Occipital lobe (tissue), 2 donors: Measurements from ENCODE around the gene SHROOM3. TPM values are rescaled to one million over a fixed set of nuclear protein-coding genes. Genes with fewer than 3 reads are reported as not detected.
"Not testable (repeated sequence)": the region's sequence is repeated elsewhere in the genome, so short reads cannot be mapped to it uniquely, and the experiment has no call there.

Source experiments
- DNase-seq: peaks from one replicate; lab custom pipeline; 2025; lab: John Stamatoyannopoulos, UW
- total RNA-seq: library from RNA; depleted of rRNA; stranded (reverse); fragments of >200 nt; gene quantifications from one replicate; pipeline ENCODE4 v1.2.3, GENCODE V29; 2014

SHROOM3 gene
- 17.8 TPM for total RNA-seq

DNA sequence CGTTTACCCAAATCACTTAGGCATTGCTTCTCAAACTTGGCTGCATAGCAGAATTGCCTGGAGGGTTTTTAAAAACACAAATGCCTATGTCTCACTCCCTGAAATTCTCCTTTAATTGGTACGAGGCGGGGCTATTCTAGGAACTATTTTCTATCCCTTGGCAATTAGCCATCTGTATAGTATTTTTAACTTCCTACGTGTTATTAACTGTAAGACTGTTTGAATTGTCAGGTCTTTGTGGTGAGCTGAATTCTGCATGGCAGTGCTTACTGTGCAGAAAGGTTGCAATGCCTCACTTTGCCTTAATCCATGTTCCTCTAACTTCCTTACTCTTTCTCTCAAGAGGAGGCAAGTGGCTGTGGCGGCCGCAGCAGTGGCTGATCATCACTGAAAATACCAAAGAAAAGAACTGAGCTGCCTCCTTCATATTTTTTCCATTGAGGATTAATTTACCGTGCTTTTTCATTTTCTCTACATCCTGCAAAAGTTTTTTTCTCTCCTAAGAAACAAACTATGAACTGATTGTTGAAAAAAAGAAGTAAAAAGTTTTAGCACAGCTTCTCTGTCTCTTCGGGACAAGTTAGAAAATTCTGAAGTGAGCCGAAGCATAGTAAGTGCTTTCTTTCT lies at the start of gene SHROOM3:
SHROOM3 (plus strand) TSS at position 329 of the 627 bp plus-strand sequence. CDS start 824 bp downstream, outside the sequence.
- no peak for DNase-seq

DNA sequence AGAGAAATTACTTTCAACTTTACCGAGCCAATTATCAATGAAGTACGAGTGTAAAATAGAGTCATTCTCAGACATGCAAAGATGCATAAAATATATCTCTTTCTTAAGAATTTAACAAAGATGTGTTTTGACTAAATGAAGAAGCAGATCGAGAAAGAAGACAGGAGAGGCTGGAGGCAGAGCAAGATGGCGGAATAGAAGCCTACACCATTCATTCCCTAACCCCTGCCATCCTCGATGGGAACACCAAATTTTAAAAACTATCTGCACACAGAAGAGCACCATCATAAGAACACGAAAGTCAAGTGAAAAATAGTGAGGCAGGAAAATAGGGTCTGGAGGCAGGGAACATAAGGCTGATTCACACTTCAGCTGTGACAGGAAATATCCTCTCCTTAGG lies 49.1 kb upstream of the SHROOM3 start:
- no peak for DNase-seq

DNA sequence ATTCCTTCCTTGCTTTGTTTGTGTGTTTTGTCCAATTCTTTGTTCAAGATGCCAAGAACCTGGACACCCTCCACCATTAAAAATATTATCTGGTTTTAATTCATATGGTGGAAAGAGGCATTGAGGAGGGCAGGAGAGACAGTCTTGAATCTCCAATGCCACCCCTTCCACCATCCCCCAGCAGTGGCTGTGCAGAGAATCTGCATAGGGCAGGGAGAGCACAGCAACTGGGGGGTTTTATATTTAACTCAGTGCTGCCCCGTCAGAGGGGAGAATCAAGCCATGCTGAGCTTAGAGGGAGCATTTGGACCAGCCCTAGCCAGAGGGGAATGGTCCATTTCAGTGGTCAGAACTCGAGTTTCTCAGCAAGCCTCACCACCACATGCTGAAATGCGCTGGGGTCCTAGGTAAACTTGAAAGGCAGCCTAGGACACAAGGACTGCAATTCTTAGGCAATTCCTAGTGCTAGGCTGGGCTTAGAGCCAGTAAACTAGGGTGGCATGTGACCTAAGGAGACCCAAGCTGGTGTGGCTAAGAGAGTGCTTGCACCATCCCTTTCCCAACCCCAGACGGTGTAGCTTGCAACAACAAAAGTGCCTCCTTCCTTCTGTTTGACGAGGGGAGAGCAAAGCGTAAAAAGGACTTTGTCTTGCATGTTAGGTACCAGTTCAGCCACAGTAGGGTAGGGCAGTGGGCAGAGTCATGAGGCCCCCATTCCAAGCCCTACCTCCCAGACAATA lies 48.3 kb upstream of the SHROOM3 start:
- no peak for DNase-seq

- no peak for DNase-seq
These were observed 46.7 kb upstream of the SHROOM3 start for GRCh38 chr4:76388160-76388908.

- DNase-seq = no peak
These were observed 33.4 kb upstream of the SHROOM3 start for GRCh38 chr4:76401654-76402053.

DNA sequence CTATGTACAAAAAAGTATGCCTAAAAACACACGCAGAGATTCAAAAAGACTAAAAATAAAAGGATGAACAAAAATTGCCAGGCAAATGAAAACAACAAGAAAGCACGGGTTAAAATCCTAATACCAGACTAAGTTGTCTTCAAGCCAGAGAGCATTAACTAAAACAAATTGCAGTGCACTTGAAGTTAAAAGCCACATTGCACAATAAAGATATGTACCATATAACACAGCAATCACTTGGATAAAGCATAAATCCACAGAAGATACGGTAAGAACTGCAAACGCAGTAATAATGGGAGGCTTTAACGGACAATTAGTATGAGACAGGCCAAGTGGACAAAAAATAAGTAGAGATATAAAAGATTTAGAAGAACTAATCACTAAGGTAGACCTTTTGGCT lies 28.9 kb upstream of the SHROOM3 start:
- DNase-seq = no peak

DNA sequence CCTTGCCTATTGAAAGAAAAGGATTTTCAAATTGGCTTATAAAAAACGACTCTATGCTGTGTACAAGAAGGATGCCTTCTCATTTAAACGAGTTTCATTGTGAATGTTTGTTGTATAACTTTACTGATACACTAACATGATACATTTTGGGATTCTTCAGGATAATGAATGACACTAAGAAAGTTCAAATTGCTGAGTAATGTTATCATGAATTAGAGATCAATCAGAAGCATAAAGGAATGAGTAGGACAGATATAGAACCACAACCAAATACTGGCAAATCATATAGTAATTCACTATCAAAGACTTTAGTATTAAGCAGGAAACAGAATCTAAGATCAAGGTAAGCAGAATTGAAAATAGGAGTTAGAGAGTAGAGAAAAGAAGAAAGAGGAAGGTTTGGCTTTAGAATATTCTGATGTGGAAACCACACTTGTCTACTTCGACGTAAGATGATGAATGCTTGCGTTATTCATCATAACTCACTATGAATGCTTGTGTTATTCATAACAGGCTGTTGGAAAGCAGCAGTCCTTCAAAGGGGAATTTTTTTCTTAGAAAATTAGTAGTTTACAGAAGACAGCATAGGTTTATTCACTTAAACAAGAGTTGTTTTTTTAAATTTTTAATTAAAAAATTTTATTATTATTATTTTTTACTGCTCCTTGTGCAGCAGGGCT lies 27.4 kb upstream of the SHROOM3 start:
- no peak for DNase-seq

DNA sequence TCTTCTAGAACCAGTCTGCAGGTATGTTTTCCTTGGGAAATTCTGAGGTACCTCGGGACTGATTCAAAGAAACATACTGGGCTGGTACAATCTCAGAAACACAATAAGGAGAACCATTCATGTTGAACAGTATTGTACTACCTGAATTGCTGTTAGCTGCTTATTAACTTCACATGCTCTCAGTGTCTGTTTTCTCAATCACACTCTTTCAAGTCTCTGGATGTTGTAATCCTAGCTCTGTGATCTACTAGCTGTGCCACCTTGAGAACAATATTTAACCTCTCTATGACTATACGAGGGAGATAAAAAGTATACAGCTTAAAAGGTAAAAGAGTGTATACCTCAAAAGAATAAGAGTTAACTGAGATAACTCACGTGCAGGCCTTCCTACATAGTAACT lies 24.4 kb upstream of the SHROOM3 start:
- DNase-seq = no peak

DNA sequence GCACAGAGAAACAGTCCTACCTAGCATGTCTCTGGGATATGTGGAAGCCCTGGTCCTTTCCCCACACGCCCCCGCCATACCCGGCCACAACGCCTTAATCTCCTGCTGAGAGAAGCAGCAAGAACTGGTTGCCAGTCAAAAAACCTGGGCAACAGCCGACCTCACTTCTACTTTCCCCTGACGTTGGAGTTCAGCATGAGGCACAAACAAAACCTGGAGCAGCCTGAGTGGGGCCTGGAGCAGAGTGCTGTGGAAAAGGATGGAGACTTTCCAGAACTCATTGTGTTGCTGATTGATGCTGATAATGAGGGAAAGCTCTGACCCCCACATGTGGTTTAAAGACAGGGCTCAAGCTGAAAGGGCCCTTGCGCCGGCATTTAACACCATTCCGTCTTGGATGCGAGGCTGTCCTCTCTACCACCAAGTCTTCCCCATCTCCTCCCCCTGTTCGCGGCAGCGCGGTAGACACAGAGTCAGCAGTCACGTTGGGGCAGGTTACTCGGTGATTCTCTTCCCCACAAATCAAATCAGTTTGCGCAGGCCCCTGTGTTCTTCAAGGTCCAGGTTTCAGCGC lies 14.8 kb upstream of the SHROOM3 start:
- no peak for DNase-seq

DNA sequence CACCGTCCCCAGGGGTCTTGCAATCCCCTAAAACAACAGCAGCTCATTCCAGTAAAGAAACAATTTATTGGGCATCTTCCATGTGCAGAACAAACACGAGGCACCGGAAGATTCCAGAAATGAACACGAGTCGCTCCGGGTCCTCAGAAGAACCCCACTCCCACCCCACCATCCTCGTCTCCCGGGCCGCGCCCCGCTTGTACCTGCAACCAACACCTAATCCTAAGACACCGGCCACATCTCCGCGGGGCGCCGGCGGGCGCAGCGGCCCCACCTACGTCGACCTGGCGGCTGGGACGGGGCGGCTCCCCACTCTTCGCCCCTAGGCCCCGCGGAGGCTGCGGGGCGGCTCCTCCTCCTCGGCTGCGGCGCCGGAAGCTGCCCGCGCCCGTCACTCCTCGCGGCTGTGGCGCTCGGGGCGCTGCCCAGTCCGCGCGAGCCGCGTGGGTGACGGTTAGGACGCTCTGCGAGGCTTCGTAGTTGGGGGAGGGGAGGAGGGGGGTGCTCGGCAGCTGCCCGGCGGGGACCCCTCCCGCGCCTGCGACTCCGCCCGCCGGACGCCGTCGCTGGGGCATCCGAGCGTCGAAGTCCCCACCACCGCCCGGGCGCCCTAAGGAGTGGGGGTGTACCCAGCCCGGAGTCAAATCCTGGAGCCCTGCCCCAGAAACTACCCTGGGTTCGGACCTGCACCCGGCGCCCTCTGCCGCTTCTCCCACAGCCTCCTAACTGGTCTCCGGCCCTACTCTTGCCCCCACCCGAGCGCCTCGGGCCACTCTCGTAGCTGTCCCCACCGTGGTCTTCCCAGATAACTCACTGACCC lies 14.1 kb upstream of the SHROOM3 start, which contains the start of gene CCDC158:
CCDC158 (minus strand) TSS at position 380 of the 820 bp plus-strand sequence. CDS start 17,934 bp downstream, outside the sequence.
- no peak for DNase-seq

GRCh38 chr4:76423159-76423558 lies 11.9 kb upstream of the SHROOM3 start:
- DNase-seq = not testable (repeated sequence)

DNA sequence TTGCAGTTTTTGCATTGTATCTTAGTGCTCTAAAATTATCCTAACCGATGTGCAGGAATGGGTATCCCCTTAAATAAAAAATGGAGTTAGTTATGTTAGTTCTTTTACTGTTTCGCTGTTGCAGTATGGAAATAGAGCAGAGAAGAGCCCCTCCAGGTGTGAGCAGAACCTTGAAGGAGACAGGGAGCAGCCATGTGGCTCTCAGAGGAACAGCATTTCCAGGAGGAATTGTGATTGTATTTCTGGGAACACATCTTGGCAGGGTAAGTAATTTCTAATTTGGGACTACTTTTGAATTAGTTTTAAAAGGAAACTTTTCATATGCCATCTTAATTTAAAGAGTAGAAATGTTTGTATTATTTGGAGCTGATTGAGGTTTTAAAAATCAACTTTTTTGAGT lies 8.8 kb upstream of the SHROOM3 start:
- no peak for DNase-seq

DNA sequence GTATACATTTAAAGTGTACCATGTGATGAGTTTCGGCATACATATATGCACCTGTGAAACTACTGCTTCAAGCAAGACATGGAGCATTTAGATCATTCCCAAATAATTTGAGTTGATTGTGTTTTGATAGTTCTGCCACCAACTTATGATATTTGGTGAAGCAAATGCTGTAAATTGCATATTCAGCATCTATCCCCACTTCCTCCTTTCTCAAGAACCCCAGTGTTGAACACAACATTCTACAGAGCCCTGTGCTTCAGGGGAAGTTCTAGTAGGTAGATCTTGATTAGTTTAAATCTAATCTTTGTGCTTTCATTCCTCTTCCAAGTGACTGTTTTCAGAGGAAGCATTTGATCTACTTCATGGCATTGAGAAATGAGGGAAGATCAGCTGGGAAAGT lies 5.4 kb upstream of the SHROOM3 start:
- no peak for DNase-seq

DNA sequence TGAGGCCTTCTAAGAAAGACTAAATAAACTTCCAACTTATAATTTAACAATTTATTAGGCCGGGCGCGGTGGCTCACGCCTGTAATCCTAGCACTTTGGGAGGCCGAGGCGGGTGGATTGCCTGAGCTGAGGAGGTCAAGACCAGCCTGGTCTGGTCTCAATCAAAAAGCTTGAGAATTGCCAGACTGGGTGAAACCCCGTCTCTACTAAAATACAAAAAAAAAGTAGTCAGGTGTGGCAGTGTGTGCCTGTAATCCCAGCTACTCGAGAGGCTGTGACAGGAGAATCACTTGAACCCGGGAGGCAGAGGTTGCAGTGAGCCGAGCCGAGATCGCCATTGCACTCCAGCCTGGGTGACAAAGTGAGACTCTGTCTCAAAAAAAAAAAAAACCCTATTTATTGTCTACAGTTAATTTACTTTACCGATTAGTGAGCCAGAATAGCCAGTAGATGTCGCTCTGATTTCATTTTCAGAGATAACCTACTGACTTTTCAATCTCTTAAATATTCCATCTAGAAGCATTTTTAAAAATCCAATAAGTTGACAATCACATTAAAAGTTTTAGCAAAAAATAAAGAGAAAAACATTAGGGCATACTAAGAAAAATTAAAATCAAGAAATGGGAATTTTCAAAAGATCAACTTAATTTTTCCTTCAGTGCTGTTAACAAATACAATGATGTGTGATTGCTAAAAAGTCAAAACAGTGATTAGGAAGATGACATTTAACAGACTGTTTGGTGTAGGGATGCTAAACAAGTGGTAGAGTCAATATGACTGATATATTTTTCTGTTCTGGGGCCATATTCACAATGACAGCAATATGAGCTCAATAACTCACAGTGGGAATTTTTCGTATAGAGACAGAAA lies 4.3 kb upstream of the SHROOM3 start:
- DNase-seq = no peak

GRCh38 chr4:76435528-76436319 lies 695 bp downstream of the SHROOM3 start:
- DNase-seq = no peak

DNA sequence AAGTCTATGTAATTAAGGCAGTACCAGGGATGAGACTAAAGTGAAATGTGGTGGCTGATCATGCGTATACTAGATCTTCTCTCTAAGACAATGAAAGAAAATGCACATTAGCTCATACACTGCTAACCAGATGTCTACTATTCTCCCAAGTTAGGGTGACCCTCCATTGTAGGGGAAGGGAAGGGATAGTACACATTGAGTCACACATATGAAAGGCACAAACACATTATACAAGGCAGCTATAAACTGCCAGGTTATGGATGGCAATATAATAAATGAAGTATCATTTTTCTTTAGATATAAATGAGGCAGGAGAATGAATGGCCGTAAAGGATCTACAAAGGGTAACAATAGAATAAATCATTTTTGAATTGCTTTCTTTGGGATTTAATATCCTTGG lies 4.5 kb downstream of the SHROOM3 start:
- no peak for DNase-seq

- DNase-seq = no peak
These were observed 6.9 kb downstream of the SHROOM3 start for GRCh38 chr4:76441881-76442280.

DNA sequence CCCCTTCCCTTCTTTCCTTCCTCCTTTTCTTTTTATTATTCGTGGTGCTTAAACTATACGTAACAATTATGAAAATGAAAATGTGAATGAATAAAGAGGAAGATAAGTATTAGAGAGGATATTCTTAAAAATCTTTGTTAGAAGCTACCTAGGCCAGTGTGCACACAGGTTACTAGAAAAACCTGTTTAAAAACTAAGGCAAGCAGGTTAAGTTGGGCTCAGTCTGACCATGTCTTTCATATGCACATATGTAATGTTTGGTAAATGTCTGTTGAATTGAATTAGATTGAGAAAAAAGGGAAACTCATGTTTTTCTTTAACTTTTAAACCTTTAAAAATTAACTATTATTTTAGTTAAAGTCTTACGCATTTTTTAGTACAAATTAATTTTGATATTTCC lies 7.8 kb downstream of the SHROOM3 start:
- DNase-seq = no peak

- no peak for DNase-seq
These were observed 8.3 kb downstream of the SHROOM3 start for GRCh38 chr4:76443376-76443775.
